Stimulated activated CD8-positive, alpha-beta memory T cell treated with anti-CD3 and anti-CD28 coated beads, Interleukin-4, amount 100 ng/mL, for 24 hours (primary cell): ENCODE measurements around the gene BAG1.

Experiments
- DNase-seq: peaks from one replicate; pipeline ENCODE4 v3.0.0-alpha.2; 2020; ENCODE audit warnings: low read depth

Gene BAG1

GRCh38 chr9:33273266-33273971 is 8.9 kb upstream of the BAG1 start:
- DNase-seq = no peak

- DNase-seq = no peak
Measured at GRCh38 chr9:33272061-33272460, 7.6 kb upstream of the BAG1 start.

GRCh38 chr9:33270146-33270545 is 5.6 kb upstream of the BAG1 start:
- DNase-seq = no peak

GRCh38 chr9:33267151-33267767 is 2.8 kb upstream of the BAG1 start:
- no peak for DNase-seq

- DNase-seq = no peak
Measured at GRCh38 chr9:33265211-33265865, 830 bp upstream of the BAG1 start.

GRCh38 chr9:33264003-33264472 is 470 bp downstream of the BAG1 start:
- DNase-seq = peak; percentile 21

- no peak for DNase-seq
Measured at GRCh38 chr9:33263131-33264002, 1.1 kb downstream of the BAG1 start.

GRCh38 chr9:33260372-33260771 is 4.1 kb downstream of the BAG1 start:
- no peak for DNase-seq

- no peak for DNase-seq
Measured at GRCh38 chr9:33257276-33257675, 7.2 kb downstream of the BAG1 start.

GRCh38 chr9:33256236-33256635 is 8.3 kb downstream of the BAG1 start:
- DNase-seq = no peak

- DNase-seq = no peak
Measured at GRCh38 chr9:33255471-33255870, 9.0 kb downstream of the BAG1 start.

GRCh38 chr9:33255014-33255413 is 9.5 kb downstream of the BAG1 start:
- DNase-seq = no peak

- no peak for DNase-seq
Measured at GRCh38 chr9:33254211-33254610, 10.3 kb downstream of the BAG1 start.

GRCh38 chr9:33250458-33250995 is 14.0 kb downstream of the BAG1 start:
- no peak for DNase-seq

GRCh38 chr9:33249983-33250382 is 14.5 kb downstream of the BAG1 start:
- no peak for DNase-seq

- no peak for DNase-seq
Measured at GRCh38 chr9:33249087-33249658, 15.3 kb downstream of the BAG1 start.

GRCh38 chr9:33248606-33249005 is 15.9 kb downstream of the BAG1 start:
- DNase-seq = no peak

GRCh38 chr9:33246269-33246860 is 18.1 kb downstream of the BAG1 start:
- no peak for DNase-seq

- no peak for DNase-seq
Measured at GRCh38 chr9:33245341-33245740, 19.2 kb downstream of the BAG1 start.

GRCh38 chr9:33244137-33244784 is 20.2 kb downstream of the BAG1 start:
- DNase-seq = no peak
